ENCODE results near the gene CEP85.

CEP85 gene, protein sequence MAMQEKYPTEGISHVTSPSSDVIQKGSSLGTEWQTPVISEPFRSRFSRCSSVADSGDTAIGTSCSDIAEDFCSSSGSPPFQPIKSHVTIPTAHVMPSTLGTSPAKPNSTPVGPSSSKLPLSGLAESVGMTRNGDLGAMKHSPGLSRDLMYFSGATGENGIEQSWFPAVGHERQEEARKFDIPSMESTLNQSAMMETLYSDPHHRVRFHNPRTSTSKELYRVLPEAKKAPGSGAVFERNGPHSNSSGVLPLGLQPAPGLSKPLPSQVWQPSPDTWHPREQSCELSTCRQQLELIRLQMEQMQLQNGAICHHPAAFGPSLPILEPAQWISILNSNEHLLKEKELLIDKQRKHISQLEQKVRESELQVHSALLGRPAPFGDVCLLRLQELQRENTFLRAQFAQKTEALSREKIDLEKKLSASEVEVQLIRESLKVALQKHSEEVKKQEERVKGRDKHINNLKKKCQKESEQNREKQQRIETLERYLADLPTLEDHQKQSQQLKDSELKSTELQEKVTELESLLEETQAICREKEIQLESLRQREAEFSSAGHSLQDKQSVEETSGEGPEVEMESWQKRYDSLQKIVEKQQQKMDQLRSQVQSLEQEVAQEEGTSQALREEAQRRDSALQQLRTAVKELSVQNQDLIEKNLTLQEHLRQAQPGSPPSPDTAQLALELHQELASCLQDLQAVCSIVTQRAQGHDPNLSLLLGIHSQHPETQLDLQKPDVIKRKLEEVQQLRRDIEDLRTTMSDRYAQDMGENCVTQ

DNA sequence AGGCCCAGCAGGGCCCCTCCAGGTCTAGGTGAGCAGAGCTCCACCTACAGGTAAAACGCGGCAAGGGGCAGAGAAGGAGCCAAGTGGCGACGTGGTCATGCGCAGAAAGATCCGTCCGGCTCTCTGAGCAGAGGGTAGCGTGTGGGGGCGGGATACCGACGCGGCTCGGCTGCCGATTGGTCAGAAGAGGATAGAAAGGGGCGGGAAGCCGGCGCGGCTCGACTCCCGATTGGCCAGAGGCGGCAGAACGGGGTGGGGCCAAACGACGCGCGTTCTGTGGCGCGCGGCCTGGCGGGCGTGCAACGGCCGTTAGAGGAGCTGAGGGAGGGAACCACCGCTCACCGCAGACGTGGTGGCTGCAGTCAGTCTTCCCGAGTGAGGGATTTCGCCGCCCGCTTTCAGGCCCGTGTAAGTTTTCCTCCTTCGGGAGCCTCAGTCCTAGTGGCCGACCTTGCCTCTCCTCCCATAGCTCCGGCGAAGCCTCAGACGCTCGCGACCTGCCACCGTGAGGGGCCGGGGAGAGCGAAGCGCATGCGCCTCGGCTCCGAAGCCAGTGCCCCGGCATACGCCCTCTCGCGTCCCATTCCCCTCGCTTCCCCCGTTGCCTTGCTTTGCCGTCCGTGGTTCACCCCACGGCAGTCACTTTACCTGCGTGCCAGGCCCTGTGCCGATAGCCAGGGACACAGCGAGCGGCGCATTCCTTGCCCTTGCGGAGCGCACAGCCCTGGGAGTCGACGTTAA lies at the start of gene CEP85:
Gene CEP85 (plus strand): TSS at position 298 of the 741 bp plus-strand sequence. CDS start 5,584 bp downstream, outside the sequence.
- DNase-seq (ENCODE audit: low read depth in 2 of 2) = peak; percentile 98 to 99
- TF ChIP-seq, protein P1, sequence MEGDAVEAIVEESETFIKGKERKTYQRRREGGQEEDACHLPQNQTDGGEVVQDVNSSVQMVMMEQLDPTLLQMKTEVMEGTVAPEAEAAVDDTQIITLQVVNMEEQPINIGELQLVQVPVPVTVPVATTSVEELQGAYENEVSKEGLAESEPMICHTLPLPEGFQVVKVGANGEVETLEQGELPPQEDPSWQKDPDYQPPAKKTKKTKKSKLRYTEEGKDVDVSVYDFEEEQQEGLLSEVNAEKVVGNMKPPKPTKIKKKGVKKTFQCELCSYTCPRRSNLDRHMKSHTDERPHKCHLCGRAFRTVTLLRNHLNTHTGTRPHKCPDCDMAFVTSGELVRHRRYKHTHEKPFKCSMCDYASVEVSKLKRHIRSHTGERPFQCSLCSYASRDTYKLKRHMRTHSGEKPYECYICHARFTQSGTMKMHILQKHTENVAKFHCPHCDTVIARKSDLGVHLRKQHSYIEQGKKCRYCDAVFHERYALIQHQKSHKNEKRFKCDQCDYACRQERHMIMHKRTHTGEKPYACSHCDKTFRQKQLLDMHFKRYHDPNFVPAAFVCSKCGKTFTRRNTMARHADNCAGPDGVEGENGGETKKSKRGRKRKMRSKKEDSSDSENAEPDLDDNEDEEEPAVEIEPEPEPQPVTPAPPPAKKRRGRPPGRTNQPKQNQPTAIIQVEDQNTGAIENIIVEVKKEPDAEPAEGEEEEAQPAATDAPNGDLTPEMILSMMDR (IDR thresholded peaks at IDR 0.05; ENCODE audit: low read depth, low read length) = peak; percentile 82
- H3K4me3 ChIP-seq (replicated peaks in 1 of 2; ENCODE audit: low read depth in 2 of 2, low read length in 2 of 2) = peak within 1 kb of the TSS; percentile 79 to 96

DNA sequence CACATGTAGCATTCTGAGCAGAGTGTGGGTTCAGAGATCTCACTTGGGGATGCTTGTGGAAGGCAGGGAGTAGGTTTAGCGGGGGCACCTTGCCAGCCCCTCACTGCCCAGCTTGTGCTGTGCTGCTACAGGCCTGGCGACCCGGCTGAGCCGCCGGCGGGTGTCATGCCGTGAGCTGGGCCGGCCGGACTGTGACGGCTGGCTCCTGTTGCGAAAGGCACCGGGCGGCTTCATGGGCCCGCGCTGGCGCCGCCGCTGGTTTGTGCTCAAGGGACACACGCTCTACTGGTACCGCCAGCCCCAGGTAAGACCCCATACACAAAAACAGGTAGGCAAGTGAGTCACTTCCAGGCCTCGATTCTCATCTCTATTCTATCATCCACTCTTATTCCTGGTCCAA lies 49.1 kb upstream of the CEP85 start:
- no peak for DNase-seq (ENCODE audit: low read depth in 2 of 2)
- TF ChIP-seq, protein P1 (IDR thresholded peaks at IDR 0.05; ENCODE audit: low read depth, low read length) = no peak
- H3K4me3 ChIP-seq (replicated peaks in 1 of 2; ENCODE audit: low read depth in 2 of 2, low read length in 2 of 2) = no peak overlapping the region

DNA sequence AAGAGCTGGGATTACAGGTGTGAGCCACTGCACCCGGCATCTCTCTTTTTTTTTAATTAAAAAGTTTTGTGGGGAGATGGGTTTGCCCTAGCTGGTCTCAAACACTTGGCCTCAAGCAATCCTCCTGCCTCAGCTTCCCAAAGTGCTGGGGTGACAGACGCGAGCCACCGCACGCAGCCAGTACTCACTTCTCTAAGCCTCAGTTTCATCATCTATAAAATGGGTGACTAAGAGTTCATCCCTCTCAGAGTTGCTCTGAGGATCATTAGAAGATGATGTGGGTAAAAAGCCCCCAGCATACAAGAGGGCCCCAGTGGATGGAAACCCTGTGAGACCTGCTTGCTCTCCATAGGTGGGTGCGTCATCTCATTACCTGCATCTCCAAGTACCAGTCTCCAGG lies 46.1 kb upstream of the CEP85 start:
- no peak overlapping the region for H3K4me3 ChIP-seq (replicated peaks in 1 of 2; ENCODE audit: low read depth in 2 of 2, low read length in 2 of 2)
- DNase-seq (ENCODE audit: low read depth in 2 of 2) = no peak
- TF ChIP-seq, protein P1 (IDR thresholded peaks at IDR 0.05; ENCODE audit: low read depth, low read length) = no peak

DNA sequence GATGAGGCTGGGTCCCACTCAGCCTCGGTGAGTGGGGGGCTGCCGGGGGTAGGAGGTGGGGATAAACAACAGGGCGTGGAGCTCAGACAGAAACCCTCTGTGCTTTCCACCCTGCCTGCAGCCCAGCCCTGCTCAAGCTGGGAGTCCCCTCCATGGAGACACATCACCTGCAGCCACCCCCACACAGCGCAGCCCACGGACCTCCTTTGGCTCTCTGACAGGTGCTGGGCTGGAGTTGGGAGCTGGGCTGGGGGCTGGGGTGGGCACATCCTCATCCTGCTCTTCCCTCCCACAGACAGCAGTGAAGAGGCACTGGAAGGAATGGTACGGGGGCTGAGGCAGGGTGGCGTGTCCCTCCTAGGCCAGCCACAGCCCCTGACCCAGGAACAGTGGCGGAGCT lies 45.5 kb upstream of the CEP85 start:
- no peak overlapping the region for H3K4me3 ChIP-seq (replicated peaks in 1 of 2; ENCODE audit: low read depth in 2 of 2, low read length in 2 of 2)
- TF ChIP-seq, protein P1 (IDR thresholded peaks at IDR 0.05; ENCODE audit: low read depth, low read length) = no peak
- no peak for DNase-seq (ENCODE audit: low read depth in 2 of 2)

DNA sequence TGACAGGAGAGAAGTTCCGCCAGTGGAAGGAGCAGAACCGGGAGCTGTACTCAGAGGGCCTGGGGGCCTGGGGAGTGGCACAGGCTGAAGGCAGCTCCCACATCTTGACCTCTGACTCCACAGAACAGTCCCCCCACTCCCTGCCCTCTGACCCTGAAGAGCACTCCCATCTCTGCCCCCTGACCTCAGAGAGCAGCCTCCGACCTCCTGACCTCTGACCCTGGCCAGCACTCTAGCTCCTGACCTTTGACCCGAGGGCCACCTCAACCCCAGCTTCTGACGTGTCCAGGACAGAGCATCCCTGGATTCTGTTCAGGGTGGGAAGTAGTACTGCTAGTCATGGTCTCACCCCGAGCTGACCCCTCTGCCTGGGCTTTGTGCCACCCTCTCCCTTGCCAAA lies 44.7 kb upstream of the CEP85 start:
- TF ChIP-seq, protein P1 (IDR thresholded peaks at IDR 0.05; ENCODE audit: low read depth, low read length) = no peak

DNA sequence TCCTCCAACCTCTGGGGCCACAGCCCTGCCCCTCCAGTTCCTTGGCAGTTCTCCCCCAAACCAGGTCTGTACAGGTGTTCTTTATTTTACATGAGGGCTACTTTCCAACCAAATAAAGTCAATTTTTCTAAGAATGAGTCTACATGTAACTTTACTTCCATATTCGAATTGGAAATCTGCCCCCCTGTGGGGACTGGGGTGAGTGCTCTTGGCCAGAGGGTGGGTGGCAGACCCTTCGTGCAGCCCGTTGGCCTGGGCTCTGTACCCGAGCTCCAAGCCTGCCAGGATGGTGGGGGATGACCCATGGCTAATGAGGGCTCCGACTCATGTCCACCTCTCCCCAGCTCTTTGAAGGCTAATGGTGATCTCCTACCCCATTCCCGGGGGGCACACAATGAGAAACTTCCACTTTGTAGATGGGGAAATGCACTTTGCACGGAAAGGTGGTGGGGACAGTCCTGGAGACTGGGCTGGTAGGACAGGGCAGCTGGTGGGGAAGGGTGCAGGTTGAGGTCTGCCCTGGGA lies 44.2 kb upstream of the CEP85 start:
- no peak for DNase-seq (ENCODE audit: low read depth in 2 of 2)
- TF ChIP-seq, protein P1 (IDR thresholded peaks at IDR 0.05; ENCODE audit: low read depth, low read length) = no peak
- no peak overlapping the region for H3K4me3 ChIP-seq (replicated peaks in 1 of 2; ENCODE audit: low read depth in 2 of 2, low read length in 2 of 2)

More for the DNA sequence above, 44.7 kb upstream of the CEP85 start:
- DNase-seq (ENCODE audit: low read depth in 2 of 2) = no peak
- no peak overlapping the region for H3K4me3 ChIP-seq (replicated peaks in 1 of 2; ENCODE audit: low read depth in 2 of 2, low read length in 2 of 2)

Data from cardiac fibroblast (primary cell).